ENCODE data around the gene IDH3B.
A peak's percentile ranks its signal among the peaks of the same experiment; 100 is the strongest.
"Not testable (repeated sequence)": the region's sequence is repeated elsewhere in the genome, so short reads cannot be mapped to it uniquely, and the experiment has no call there.

The IDH3B gene

GRCh38 chr20:2694008-2694471 is 30.0 kb upstream of the IDH3B start:
- no peak for DNase-seq

- peak; percentile 50 for DNase-seq
Observed at GRCh38 chr20:2693286-2694007, 29.4 kb upstream of the IDH3B start.

GRCh38 chr20:2692886-2693285 is 28.9 kb upstream of the IDH3B start:
- DNase-seq, result peak; percentile 40

GRCh38 chr20:2692036-2692885 is 28.2 kb upstream of the IDH3B start, which contains the start of gene EBF4:
Gene EBF4, plus strand, starts transcription at chr20:2692780. Its CDS starts 866 bp downstream, at chr20:2693646.
- DNase-seq, result peak; percentile 54

- no peak for DNase-seq
Observed at GRCh38 chr20:2691663-2692035, 27.6 kb upstream of the IDH3B start.

GRCh38 chr20:2691127-2691526 is 27.1 kb upstream of the IDH3B start:
- DNase-seq, result no peak

GRCh38 chr20:2690718-2691117 is 26.7 kb upstream of the IDH3B start:
- DNase-seq, result no peak

GRCh38 chr20:2690213-2690612 is 26.2 kb upstream of the IDH3B start:
- no peak for DNase-seq

- peak; percentile 80 for DNase-seq
Observed at GRCh38 chr20:2688041-2688591, 24.1 kb upstream of the IDH3B start.

GRCh38 chr20:2687514-2687913 is 23.5 kb upstream of the IDH3B start:
- DNase-seq, result no peak

- DNase-seq, result not testable (repeated sequence)
Observed at GRCh38 chr20:2684817-2685216, 20.8 kb upstream of the IDH3B start.

GRCh38 chr20:2682040-2682439 is 18.0 kb upstream of the IDH3B start:
- DNase-seq, result not testable (repeated sequence)

GRCh38 chr20:2680046-2680445 is 16.0 kb upstream of the IDH3B start:
- DNase-seq, result no peak

GRCh38 chr20:2673453-2673852 is 9.4 kb upstream of the IDH3B start:
- DNase-seq, result no peak

GRCh38 chr20:2672446-2672845 is 8.4 kb upstream of the IDH3B start:
- DNase-seq, result no peak

GRCh38 chr20:2671977-2672376 is 8.0 kb upstream of the IDH3B start:
- DNase-seq, result no peak

- no peak for DNase-seq
Observed at GRCh38 chr20:2663364-2663886, 591 bp downstream of the IDH3B start.

- DNase-seq, result no peak
Observed at GRCh38 chr20:2659547-2659946, 4.5 kb downstream of the IDH3B start.

- no peak for DNase-seq
Observed at GRCh38 chr20:2658414-2659354, 5.3 kb downstream of the IDH3B start.

- no peak for DNase-seq
Observed at GRCh38 chr20:2657674-2658073, 6.3 kb downstream of the IDH3B start.

- no peak for DNase-seq
Observed at GRCh38 chr20:2657241-2657640, 6.8 kb downstream of the IDH3B start.

- no peak for DNase-seq
Observed at GRCh38 chr20:2656471-2657117, 7.4 kb downstream of the IDH3B start.
